A549 (cell line): Measurements from ENCODE around the gene ABCD2. TPM values are rescaled to one million over a fixed set of nuclear protein-coding genes. Genes with fewer than 3 reads are reported as not detected.

Experiments
- ATAC-seq, 2 experiments: fragments of 200-7000 bp in 1 of 2; fragments of >200 bp in 1 of 2; cut with Nextera tagmentation in 1 of 2; cut with Tn5 transposase in 1 of 2; 3 replicates each; pipeline versions ENCODE4 v1.8.0 to v1.9.1; 2018 to 2020; ENCODE audit warnings: mild to moderate bottlenecking in 1 of 2, moderate library complexity in 1 of 2
- CTCF ChIA-PET: fragments of 300-600 bp; sonication (Branson Sonifier 250); formaldehyde crosslinking; extraction: SDS; loops from one replicate; lab custom pipeline; 2021; ENCODE audit warnings: antibody characterized with exemption, inconsistent platforms; lab: Yijun Ruan, JAX
- POLR2A ChIA-PET: fragments of 350-600 bp; formaldehyde crosslinking; extraction: SDS; loops from one replicate; lab custom pipeline; 2021; ENCODE audit warnings: antibody characterized with exemption, inconsistent platforms; lab: Yijun Ruan, JAX
- DNase-seq, 2 experiments: peaks; one replicate each; pipeline versions ENCODE4 v3.0.0 to v3.0.0-alpha.2; 2011 to 2016; ENCODE audit warnings: low read depth in 1 of 2, low spot score in 1 of 2
- FAIRE-seq: peaks from 2 replicates; lab custom pipeline; 2011; peaks lifted over from hg19 to GRCh38; lab: Jason Lieb, UNC
- H3K27ac ChIP-seq, 2 experiments: fragments of >200 bp; sonication (Bioruptor Twin); formaldehyde crosslinking; 3 replicates each; pipeline ENCODE4 v1.5.1; 2016 to 2017
- H3K4me1 ChIP-seq: fragments of >200 bp; sonication (Bioruptor Twin); formaldehyde crosslinking; 3 replicates; pipeline ENCODE4 v1.6.1; 2016
- H3K4me2 ChIP-seq: fragments of >200 bp; sonication (Bioruptor Twin); formaldehyde crosslinking; 3 replicates; pipeline ENCODE4 v1.6.1; 2016
- H3K4me3 ChIP-seq: fragments of >200 bp; sonication (Bioruptor Twin); formaldehyde crosslinking; 3 replicates; pipeline ENCODE4 v1.5.1; 2016
- H3K9me3 ChIP-seq: fragments of >200 bp; sonication (Bioruptor Twin); formaldehyde crosslinking; 3 replicates; pipeline ENCODE4 v1.6.1; 2016
- BHLHE40 ChIP-seq: IDR thresholded peaks from 2 replicates; pipeline ENCODE4 v1.6.1; 2012; ENCODE audit warnings: low read depth, low read length, inconsistent platforms
- CBX2 ChIP-seq: fragments of 200-600 bp; sonication (generic); IDR thresholded peaks from 2 replicates; pipeline ENCODE4 v1.6.1; 2016; ENCODE audit warnings: low read depth, mild to moderate bottlenecking, borderline replicate concordance
- FOSL2 ChIP-seq, 2 experiments: fragments of 450-650 bp in 1 of 2; fragments of >200 bp in 1 of 2; sonication (Bioruptor Twin) in 1 of 2; formaldehyde crosslinking; IDR thresholded peaks; 2 replicates each; pipeline versions ENCODE4 v1.5.0 to v1.6.1; 2016 to 2020; ENCODE audit warnings: mild to moderate bottlenecking in 1 of 2, moderate library complexity in 1 of 2
- FOXS1 ChIP-seq: fragments of 250-450 bp; sonication (Bioruptor Pico); IDR thresholded peaks from 2 replicates; pipeline ENCODE4 v1.5.0; 2020; ENCODE audit warnings: mild to moderate bottlenecking, moderate library complexity
- HDAC2 ChIP-seq: fragments of 200-600 bp; sonication (generic); IDR thresholded peaks from 2 replicates; pipeline ENCODE4 v1.6.1; 2016
- HOXA7 ChIP-seq: fragments of 250-450 bp; sonication (Bioruptor Pico); IDR thresholded peaks from 2 replicates; pipeline ENCODE4 v1.5.0; 2020; ENCODE audit warnings: mild to moderate bottlenecking, moderate library complexity
- MYC ChIP-seq: IDR thresholded peaks from 2 replicates; pipeline ENCODE4 v1.6.1; 2012; ENCODE audit warnings: mild to moderate bottlenecking, inconsistent platforms, low read length, improper control_type of control experiment, borderline replicate concordance
- PHF8 ChIP-seq: fragments of 200-600 bp; sonication (generic); IDR thresholded peaks from 2 replicates; pipeline ENCODE4 v1.6.1; 2016; ENCODE audit warnings: low read depth, mild to moderate bottlenecking, antibody characterized with exemption, moderate library complexity, borderline replicate concordance
- POLR2AphosphoS2 ChIP-seq: conservative IDR thresholded peaks from 2 replicates; pipeline ENCODE4 v1.6.1; 2012; ENCODE audit warnings: low read length, improper control_type of control experiment, inconsistent platforms
- TFCP2L1 ChIP-seq: fragments of 250-450 bp; sonication (Bioruptor Pico); IDR thresholded peaks from 2 replicates; pipeline ENCODE4 v1.5.0; 2021; ENCODE audit warnings: mild to moderate bottlenecking
- ZC3H11A ChIP-seq: fragments of 450-650 bp; IDR thresholded peaks from 2 replicates; pipeline ENCODE4 v1.6.1; 2014; ENCODE audit warnings: antibody characterized with exemption, mild to moderate bottlenecking
- ZFP36 ChIP-seq: fragments of 450-650 bp; IDR thresholded peaks from 2 replicates; pipeline ENCODE4 v1.6.1; 2014; ENCODE audit warnings: borderline replicate concordance; ENCODE audit not compliant: partially characterized antibody
- ZSCAN20 ChIP-seq: fragments of 250-450 bp; sonication (Bioruptor Pico); IDR thresholded peaks from 2 replicates; pipeline ENCODE4 v1.8.0; 2022; ENCODE audit warnings: mild to moderate bottlenecking, moderate library complexity
- WGBS: methylation state at CpG from one replicate; pipeline ENCODE4 v1.1.6; 2017; ENCODE audit errors: missing lambda C conversion rate; 5-methylcytosine and 5-hydroxymethylcytosine counted together
- polyA plus RNA-seq, 4 experiments: library from polyadenylated mRNA; depleted of rRNA in 3 of 4; stranded (reverse); fragments of >200 nt; fragmentation: RNase III in 1 of 4; extraction: RNeasy Plus Mini Kit Qiagen cat#74134 plus additional on column Dnase treatment in 1 of 4; gene quantifications; 2 replicates in 3 of 4; 3 replicates in 1 of 4; pipeline ENCODE4 v1.2.3, GENCODE V29; 2011 to 2017
- TF ChIP-seq, protein P1 (sequence below): fragments of >200 bp; sonication (Bioruptor Twin); formaldehyde crosslinking; IDR thresholded peaks from 3 replicates; pipeline ENCODE4 v1.5.1; 2016
- TF ChIP-seq, protein P2 (sequence below): fragments of 450-650 bp; IDR thresholded peaks from 2 replicates; pipeline ENCODE4 v1.6.1; 2014; ENCODE audit warnings: antibody characterized with exemption
- TF ChIP-seq, protein P3 (sequence below): fragments of 250-450 bp; sonication (Bioruptor Pico); IDR thresholded peaks from 2 replicates; pipeline ENCODE4 v1.5.0; 2021; ENCODE audit warnings: mild to moderate bottlenecking, moderate library complexity, borderline replicate concordance
- TF ChIP-seq, protein P4 (sequence below): fragments of >200 bp; sonication (Bioruptor Twin); formaldehyde crosslinking; IDR thresholded peaks from 3 replicates; pipeline ENCODE4 v1.6.1; 2016
- TF ChIP-seq, protein P5 (sequence below): IDR thresholded peaks from 2 replicates; pipeline ENCODE4 v1.6.1; 2012

ABCD2 gene
- polyA plus RNA-seq, 2 of the 4 experiments (the other 2 are of a cell fraction): 0.01 TPM; not detected in 1

DNA sequence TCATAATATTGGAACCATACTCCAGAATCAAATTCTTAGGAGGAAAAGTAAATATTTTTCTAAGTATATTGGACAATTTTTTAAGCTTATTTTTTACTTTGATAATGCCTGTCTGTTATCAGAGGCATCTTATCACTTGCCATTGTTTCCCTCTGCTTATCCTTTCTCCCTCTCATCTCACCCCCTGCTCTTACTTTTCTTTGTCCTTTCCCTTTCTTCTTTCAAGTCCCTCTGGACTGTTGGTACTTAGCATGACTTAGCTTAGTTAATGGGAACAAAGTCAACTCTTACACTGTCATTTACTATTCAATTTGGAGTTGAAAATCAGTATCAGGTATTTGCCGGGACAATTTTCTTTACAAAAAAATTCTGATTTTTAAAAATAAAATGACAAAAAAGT is 45.2 kb downstream of the ABCD2 start (continued):
- no peak for TF ChIP-seq POLR2AphosphoS2
- TF ChIP-seq BHLHE40: no peak
- TF ChIP-seq, protein P1, sequence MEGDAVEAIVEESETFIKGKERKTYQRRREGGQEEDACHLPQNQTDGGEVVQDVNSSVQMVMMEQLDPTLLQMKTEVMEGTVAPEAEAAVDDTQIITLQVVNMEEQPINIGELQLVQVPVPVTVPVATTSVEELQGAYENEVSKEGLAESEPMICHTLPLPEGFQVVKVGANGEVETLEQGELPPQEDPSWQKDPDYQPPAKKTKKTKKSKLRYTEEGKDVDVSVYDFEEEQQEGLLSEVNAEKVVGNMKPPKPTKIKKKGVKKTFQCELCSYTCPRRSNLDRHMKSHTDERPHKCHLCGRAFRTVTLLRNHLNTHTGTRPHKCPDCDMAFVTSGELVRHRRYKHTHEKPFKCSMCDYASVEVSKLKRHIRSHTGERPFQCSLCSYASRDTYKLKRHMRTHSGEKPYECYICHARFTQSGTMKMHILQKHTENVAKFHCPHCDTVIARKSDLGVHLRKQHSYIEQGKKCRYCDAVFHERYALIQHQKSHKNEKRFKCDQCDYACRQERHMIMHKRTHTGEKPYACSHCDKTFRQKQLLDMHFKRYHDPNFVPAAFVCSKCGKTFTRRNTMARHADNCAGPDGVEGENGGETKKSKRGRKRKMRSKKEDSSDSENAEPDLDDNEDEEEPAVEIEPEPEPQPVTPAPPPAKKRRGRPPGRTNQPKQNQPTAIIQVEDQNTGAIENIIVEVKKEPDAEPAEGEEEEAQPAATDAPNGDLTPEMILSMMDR: no peak
- TF ChIP-seq, protein P2, sequence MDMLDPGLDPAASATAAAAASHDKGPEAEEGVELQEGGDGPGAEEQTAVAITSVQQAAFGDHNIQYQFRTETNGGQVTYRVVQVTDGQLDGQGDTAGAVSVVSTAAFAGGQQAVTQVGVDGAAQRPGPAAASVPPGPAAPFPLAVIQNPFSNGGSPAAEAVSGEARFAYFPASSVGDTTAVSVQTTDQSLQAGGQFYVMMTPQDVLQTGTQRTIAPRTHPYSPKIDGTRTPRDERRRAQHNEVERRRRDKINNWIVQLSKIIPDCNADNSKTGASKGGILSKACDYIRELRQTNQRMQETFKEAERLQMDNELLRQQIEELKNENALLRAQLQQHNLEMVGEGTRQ: no peak
- TF ChIP-seq ZFP36: no peak

DNA sequence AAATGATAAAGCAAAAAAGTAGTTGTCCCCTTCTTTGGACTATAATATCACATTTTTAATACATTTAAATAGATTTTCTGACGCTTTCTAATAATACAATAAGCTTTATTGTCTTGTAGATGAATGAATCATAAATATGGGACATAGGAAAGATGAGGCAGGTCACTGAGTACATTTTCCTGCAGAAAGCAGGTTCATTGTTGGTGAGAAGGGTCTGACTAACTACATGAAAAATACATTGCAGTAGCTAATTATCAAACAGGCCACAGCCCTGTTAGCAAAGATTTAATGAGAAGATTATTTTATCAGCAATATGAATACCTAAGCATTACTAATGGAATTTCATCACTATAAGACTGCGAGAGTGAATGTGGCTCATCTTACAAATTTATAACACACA is 45.6 kb downstream of the ABCD2 start:
- no peak overlapping the region for H3K27ac ChIP-seq
- CTCF ChIA-PET: no interaction called here
- ATAC-seq: no peak
- 41% methylated on average over 2 of the region's 2 CpGs for WGBS
- no peak for FAIRE-seq
- H3K4me2 ChIP-seq: no peak overlapping the region
- 0 out of 3 replicates have a peak, but pooled peaks cover 3% of the 10 kb centered on the region for H3K4me1 ChIP-seq
- no peak for DNase-seq
- no peak overlapping the region for H3K4me3 ChIP-seq
- TF ChIP-seq TFCP2L1 (no peak), ZSCAN20 (CRISPR knock-in tag) (no peak), MYC (no peak), HDAC2 (no peak), CBX2 (no peak), ZFP36 (no peak), PHF8 (no peak), FOXS1 (CRISPR knock-in tag) (no peak), FOSL2 (IDR thresholded peaks at IDR 0.05) (no peak), FOSL2 (CRISPR knock-in tag; IDR thresholded peaks at IDR 0.05) (no peak), ZC3H11A (no peak)
- TF ChIP-seq, protein P3, sequence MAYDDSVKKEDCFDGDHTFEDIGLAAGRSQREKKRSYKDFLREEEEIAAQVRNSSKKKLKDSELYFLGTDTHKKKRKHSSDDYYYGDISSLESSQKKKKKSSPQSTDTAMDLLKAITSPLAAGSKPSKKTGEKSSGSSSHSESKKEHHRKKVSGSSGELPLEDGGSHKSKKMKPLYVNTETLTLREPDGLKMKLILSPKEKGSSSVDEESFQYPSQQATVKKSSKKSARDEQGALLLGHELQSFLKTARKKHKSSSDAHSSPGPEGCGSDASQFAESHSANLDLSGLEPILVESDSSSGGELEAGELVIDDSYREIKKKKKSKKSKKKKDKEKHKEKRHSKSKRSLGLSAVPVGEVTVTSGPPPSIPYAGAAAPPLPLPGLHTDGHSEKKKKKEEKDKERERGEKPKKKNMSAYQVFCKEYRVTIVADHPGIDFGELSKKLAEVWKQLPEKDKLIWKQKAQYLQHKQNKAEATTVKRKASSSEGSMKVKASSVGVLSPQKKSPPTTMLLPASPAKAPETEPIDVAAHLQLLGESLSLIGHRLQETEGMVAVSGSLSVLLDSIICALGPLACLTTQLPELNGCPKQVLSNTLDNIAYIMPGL (CRISPR knock-in tag): no peak
- TF ChIP-seq, protein P4, sequence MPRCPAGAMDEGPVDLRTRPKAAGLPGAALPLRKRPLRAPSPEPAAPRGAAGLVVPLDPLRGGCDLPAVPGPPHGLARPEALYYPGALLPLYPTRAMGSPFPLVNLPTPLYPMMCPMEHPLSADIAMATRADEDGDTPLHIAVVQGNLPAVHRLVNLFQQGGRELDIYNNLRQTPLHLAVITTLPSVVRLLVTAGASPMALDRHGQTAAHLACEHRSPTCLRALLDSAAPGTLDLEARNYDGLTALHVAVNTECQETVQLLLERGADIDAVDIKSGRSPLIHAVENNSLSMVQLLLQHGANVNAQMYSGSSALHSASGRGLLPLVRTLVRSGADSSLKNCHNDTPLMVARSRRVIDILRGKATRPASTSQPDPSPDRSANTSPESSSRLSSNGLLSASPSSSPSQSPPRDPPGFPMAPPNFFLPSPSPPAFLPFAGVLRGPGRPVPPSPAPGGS: no peak
- TF ChIP-seq, all 56 proteins: peak for 0
- POLR2A ChIA-PET: no interaction called here
- no peaks in the 10 kb centered on the region for H3K9me3 ChIP-seq

DNA sequence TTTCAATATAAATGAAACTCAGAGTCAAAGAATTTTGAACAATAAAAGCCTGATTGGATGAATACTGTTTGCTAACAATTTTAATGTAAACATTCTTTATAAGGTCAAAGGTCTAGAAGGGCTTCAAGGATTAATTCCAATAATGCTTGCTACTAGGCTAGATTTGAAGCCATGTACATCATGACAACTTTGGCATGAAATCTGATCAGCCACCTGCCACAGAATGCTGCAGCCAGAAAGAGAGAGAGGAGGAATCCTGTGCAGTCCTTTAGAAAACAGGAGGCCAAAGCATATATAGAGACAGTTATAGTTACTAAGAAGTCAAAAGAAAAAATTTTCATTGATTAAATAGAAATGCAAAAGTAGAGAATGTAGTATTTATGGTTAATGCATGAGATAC is 47.1 kb downstream of the ABCD2 start:
- H3K4me2 ChIP-seq: no peak overlapping the region
- TF ChIP-seq, protein P5, sequence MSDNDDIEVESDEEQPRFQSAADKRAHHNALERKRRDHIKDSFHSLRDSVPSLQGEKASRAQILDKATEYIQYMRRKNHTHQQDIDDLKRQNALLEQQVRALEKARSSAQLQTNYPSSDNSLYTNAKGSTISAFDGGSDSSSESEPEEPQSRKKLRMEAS: no peak
- TF ChIP-seq MYC (no peak), HOXA7 (CRISPR knock-in tag) (no peak)
- TF ChIP-seq, protein P2: no peak
- TF ChIP-seq, all 56 proteins: peak for 0
- DNase-seq (no peak), FAIRE-seq (no peak), ATAC-seq (no peak)
- 0 out of 3 replicates have a peak, but pooled peaks cover 3% of the 10 kb centered on the region for H3K4me1 ChIP-seq
- no peaks in the 10 kb centered on the region for H3K9me3 ChIP-seq
- ChIA-PET POLR2A (no interaction called here), CTCF (no interaction called here)
- no peak overlapping the region for H3K27ac ChIP-seq
- no peak overlapping the region for H3K4me3 ChIP-seq
